NCI-H146 (cell line): ENCODE results near the gene RGMA.
"Not testable (repeated sequence)": the region's sequence is repeated elsewhere in the genome, so short reads cannot be mapped to it uniquely, and the experiment has no call there.

Experiments
- DNase-seq: peaks from one replicate; lab custom pipeline; 2025; lab: John Stamatoyannopoulos, UW

Gene RGMA

DNA sequence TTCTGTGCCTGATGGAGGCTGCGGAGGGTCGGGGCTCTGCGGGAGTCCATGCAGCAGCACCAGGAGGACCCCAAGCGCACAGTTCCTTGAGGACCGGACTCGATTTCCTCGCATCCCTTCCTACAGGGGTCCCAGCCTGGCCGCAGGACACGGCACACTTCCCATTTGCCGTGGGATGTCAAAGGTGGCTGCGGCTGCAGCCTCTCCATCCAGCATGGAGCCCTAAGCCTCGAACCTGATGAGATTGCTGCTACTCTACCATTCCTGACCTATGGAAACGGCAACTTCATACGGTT is 40.6 kb downstream of the RGMA start:
- DNase-seq: no peak

DNA sequence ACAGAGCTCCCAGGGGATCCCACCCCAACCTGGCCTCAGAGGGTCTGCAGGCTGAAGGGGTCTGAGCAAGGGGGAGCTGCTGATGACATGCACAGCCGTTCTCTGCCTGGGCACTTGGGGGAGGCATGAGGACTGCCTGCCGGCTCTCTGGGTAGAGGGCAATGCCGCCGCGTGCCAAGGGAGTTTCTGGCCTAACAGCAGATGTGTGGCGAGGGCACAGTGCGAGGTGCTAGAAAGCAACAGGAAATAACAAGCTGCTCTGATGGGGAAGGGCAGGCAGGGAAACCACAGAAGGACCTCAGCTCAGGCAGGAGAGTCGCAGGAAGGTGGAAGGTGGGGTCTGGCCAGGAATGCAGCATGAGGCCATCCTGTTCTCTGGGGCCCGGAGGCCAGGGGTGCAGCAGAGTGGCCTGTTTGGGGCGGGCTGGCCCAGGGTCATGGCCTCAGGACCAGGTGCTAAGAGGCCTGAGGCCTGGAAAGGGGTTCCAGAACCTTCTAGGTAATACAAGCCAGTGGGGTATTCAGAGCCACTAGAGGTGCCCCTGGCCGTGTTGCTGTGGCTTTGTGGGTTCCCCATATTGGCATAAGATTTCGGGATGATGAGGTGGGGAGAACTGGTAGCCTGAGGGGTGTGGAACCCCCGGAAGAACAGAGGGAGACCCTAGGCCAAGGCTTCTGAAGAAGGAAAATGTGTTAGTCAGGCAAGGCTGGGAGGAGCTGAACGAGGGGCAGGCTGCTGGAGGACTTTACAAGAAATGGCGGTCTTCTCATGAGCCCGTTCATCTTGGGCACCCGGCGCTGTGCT is 41.2 kb downstream of the RGMA start:
- no peak for DNase-seq

DNA sequence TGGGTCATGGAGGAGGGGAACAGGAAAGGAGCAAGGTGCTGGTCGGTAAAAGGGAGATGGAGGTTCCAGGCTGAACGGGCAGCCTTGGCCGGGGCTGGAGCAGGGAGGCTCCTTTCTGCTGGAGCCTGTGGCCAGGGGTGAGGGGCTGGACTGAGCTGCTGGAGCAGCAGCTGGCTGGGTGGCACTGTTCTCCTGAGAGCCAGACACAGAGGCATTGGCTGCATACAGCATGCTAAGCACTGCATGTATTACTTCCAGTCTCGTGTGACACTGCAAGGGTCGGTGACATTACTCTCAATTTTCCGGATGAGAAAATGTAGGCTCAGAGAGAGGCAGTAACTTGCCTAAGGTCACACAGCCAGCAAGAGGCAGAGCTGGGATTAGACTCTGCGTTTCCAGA is 42.3 kb downstream of the RGMA start:
- no peak for DNase-seq

DNA sequence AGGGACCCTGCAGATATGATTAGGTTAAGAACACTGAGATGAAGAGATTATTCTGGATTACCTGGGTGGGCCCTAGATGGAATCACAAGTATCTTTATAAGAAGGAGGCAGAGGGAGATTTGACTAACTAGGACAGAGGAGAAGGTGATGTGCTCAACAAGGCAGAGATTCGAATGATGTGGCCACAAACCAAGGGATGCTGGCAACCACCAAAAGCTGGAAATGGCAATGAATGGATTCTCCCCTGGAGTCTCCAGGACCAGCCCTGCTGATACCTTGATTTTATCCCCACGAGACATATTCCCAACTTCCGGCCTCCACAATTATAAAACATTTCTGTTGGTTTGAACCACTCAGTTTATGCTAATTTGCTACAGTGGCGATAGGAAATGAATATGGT is 42.9 kb downstream of the RGMA start:
- no peak for DNase-seq

DNA sequence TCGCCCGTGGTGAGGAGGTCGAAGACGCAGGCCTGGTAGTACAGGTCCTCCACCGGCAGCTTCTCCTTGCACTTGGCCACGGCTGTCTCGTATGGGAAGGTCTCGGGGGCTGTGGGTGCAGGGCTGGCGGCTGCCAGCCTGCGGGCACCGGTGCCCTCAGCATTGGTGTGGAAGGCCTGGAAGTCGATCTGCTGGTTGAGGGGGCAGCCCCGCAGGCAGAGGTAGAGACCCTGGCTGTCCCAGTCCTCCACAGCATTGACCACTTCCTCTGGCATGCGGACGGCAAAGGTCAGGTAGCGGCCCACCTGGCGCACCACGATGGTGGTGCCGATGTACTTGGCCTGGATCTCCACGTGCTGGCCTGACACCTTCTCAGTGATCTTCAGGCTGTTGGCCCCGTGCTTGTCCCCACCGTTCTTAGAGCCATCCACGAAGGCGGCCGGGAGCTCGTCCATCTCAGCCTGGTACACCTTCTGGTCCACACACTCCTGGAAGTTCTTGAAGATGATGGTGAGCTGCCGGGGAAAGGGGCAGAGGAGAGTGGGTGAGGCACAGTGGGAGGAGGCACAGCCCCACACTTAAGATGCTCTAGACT is 43.7 kb downstream of the RGMA start:
- DNase-seq: no peak

DNA sequence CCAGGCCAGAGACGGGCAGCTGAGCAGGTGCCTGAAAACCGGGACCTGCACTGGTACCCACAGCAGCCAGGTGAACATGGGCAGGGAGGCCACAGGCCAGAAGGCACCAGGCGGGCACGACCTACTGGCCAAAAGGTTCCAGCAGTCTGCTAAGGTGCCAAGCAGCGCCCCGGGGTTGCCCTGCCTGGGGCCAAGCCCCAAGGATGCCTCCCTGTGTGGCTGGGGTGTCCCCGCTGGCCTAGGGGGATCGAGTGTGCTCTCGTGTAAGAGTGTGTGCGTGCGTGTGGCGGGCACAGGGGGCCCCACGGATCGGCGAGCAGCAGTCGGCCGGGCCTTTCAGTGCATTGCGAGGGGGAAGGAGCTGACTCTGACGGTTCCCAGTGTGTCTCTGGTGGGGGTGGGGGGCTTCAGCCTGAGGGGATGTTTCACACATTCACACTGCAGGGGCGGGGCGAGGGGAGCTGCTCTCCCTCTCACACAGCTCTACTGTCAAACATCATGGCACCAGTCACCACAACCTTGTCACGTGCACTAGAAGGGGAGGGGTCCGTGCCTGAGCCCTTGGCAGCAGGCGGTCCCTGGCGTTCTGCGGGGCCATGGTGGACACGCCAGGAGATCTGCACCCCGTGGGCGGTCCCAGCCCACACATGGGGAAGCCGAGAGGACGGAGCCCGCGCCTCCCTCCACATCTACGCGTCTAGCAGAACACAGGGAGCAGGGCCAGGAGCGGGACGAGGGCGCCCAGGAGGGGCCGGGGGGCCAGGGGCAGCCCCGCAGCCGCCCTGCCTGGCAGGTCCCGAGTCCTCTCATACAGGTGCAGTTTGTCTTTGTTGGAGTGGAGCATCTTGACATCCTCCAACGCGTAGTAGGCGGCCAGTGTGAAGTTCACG is 44.5 kb downstream of the RGMA start:
- DNase-seq: no peak

DNA sequence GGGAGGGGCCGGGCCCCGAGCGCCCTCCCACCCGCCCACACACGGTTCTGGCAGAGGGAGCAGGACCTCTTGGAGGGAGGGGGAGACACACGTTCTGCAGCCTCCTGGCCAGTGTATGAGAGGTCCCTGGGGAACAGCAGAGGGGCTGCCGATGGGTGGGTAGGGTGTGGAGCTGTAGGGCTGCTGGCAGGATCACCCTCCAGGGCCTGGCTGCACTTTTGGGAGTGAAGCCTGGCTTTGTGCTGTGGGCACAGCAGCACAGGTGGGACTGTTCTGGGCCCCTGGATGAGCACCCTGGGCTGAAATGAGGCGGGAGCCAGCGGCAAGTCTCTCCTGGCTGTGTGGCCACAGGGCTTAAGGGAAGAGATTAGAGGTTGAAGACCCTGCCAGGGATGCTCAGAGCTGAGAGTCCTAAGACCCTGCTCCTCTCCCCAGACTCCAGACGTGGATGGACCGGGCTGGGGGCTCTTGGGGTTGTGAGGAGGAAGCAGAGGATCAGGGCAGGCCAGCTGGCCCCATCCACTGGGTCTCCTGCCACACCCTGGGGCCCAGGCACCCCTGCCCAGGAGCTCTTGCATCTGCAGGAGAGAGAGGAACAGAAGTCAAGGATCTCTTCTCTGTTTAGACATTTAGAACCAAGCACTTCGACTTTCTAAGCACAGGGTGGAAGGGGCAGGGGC is 45.2 kb downstream of the RGMA start:
- DNase-seq: no peak

DNA sequence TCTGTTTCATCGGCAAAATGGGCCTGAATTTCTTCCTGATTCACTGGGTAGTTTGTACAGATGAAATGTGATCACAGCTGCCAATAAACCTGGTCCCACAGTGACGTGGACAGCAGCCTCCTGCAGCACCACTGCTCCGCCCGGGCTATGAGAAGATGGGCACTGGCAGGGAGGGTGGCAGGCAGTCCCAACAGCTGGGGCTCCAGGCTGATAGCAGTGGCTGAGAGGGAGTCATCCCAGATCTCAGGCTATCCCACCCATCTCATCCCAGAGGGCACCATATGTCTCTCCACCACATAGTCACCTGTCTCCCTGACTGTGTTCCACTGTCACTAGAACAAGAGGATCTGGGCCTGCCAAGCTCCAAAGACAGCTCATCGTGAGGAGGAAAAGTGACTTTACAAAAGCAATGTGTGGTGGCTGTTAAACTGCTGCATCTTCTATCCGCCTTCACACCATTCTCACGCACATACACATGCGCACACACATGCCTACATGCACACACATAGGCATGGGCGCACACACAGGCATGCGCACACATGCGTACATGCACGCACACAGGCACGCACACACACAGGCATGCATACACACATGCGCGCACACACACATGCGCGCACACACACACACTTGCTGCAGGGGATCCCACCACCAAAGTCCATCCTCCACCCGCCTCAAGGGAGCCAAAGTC is 46.2 kb downstream of the RGMA start:
- DNase-seq: no peak

DNA sequence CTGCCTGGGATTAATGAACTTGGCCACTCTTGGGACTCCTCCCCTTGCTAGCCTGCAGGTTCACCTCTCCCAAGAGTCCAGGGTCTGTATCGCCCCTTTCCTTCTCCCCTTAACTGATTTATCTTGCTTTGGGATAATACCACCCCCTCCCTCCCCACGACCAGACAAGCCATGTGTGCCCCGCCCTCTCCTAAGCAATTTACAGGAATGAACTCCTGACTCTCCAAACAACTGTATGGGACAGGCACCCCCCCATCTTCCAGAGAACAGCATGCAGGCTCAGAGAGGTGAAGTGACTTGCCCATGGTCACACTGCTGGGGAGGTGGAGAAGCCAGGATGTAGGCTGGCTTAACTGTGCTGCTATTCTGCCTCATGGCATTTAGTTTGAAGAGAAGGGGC is 46.8 kb downstream of the RGMA start:
- no peak for DNase-seq

DNA sequence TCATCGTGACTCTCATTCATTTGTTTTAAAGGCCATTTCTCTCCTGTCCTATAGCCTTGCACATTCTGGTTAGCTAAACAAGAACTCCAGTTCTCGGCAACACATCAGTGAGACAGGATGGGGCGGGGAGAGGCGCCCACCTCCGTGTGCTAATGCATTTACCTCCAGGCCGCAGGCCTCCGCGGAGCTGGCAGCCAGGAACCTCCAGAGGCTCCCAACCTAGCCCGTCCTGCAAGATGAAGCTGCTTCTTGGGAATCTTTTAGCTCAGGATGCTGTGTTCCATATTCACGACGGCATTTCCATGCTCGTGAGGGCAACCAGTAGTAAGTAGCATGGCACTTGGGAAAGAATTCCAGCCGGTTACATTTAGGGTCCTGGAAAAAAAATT is 47.9 kb downstream of the RGMA start:
- DNase-seq: no peak

DNA sequence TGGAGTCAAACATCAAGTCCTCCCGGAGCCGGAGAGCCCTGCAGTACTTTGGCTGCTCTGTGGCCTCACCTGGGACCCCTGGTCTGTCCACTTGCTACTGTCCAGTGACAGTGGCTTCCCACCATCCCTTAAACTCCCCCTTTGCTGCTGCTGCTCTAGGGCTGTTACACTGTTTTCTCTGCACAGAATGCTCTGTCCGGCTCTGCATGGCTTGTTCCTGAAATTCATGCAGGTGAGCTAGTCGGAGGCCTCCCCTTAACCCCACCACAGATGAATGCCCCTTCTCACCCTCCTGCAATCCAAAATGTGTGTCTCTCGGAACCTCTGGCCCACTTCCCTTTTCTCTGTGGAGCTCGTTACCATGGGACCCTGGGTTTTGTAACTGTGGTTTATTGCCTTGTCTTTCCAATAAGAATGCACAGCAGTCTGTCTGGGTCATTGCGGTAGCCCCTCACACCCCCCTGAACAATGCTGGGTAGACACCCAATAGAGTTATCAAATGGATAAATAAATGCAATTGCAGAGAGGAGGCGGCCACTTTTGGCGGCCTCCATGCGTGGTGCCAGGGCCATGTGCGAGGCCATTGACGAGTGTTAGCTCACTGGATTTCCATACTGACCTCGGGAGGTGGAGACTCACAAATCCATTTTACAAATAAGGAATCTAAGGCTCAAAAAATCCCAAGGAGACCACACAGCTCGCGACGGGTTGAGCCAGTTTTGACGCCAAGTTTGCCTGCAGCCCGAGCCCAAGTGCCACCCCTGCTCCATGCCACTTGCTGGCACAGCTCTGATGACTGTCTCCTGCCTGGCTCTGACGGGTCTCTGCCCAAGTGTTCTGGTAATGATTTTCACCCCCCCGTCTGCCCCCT is 48.5 kb downstream of the RGMA start:
- no peak for DNase-seq

DNA sequence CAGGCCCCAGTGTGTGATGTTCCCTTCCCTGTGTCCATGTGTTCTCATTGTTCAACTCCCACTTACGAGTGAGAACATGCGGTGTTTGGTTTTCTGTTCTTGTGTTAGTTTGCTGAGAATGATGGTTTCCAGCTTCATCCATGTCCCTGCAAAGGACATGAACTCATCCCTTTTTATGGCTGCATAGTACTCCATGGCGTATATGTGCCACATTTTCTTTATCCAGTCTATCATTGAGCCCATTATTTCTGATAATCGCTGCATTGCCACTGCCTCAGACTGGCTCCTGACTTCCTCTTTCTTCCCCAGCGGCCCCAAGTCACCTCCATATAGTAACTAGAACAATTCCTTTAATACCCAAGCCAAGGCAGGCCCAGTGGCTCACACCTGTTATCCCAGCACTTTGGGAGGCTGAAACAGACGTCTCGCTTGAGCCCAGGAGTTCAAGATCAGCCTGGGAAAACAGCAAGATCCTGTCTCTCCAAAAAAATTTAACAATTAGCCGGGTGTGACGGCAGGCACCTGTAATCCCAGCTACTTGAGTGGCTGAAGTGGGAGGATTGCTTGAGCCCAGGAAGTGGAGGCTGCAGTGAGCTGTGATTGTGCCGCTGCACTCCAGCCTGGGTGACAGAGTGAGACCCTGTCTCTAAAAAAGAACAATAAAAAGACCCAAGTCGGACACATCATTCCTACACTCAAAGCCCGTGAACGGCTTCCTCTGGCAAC is 49.3 kb downstream of the RGMA start:
- DNase-seq: not testable (repeated sequence)

DNA sequence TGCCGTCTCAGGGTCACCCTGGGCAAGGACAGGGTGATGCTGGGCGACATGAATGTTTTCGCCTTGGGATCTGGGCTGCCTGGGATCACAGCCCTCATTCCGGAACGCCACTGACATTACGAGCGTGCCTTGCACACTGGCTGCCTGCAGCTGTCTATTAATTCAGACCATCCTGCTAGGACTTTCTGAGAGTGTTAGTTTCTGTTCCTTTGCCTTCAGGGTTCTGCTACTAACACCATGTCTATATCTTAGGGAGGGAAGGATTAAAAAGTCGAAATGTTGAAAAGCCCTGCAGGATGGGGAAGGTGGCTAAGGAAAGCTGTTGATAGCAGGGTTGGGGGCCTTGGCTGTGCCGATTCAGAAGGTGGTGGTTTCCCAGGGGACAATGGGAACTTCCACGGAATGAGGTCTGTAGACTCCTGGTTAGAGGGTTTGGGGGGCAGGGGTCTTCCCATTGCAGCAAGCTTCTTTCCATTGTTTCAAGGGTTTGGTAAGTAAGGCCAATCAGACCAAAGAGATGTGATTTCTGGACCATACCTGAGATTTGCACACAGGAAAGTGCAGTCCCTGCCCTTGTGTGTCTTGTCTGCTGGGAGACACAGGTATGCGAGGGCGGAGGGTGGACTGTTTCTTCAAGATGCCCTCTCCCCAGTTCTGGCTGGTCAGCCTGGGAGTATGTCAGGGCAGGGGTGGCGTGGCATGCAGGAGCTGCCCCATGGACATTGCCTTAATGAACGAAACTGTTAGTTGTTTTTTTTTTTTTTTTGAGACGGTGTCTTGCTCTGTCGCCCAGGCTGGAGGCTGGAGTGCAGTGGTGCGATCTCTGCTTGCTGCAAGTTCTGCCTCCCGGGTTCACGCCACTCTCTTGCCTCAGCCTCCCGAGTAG is 50.9 kb downstream of the RGMA start:
- no peak for DNase-seq

DNA sequence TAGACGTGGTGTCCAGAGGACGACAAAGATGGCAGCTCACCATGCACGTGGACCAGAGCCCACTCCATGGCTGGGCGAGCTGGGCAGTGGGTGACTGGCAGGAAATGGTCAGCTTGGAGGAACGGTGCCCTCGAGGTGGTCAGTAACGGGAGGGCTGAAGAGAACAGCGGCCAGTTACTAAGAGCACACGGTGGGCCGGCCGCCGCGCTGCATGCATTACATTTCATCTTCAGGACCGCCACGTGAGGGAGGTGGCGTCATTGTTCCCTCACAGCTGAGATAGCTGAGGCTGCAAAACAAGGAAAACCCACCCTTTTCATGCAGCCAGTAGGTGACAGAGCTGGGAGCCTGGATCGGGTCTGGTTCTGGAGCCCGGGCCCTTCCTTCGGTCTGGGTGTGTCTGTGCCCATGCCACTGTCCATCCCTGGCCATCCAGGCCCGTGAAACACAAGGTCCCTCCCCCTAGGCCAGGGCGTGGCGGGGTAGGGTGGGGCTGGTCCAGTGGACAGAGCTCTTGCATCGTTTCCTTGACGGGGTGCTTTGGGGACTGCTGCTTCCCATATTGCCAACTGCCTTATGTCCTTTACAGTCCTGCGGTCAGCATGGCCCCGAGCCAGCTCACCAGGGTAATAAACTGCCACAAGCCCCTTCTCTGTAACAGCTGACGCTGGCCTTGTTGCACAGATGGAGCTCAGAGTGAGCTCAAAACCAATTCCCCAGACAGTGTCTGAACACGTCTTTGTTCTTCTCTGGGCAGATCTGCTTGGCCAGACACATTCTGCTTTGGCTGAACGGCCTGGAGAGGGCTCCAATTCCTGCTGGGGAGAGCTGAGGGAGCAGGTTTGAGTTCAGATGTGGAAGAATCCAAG is 51.8 kb downstream of the RGMA start:
- DNase-seq: peak; percentile 74

DNA sequence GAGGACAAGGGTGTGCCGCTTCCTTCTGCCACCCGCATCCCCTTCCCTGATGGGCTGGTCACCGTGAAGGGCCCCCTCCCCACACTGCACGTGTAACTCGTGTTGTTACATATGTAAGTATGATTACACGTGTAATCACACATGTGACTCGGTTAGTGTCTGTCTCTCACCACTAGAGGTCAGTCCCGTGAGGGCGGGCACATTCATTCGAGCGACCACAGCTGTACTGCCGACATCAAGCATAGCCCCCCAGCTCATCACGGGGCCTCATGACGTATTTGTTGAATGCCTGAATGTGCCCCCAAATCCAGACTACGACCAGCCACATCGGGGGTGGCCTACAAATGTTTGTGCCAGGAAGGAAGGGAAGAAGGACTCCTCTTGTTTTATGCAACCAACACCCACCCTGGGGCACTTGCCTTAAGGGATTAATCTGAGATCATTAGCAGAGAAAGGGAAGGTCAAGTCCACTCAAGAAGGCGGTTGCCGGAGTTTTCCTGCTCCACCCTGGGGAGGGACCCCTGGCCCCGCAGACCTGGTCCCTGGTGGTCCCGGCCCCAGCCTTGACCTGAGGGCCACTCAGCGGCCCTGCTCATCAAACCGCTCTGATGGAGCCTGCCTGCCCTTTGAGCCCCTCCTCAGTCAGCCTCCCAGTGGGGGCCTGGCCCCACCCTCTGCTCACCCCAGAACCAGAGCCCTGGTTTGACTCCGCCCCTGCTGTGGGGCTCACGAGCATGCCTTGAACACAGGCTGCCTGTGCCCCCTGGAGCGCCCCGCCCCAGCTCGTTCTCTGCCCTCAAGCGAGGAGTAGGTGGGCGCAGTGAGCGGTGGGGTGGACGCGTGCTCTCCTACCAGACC is 52.8 kb downstream of the RGMA start:
- DNase-seq: peak; percentile 76

DNA sequence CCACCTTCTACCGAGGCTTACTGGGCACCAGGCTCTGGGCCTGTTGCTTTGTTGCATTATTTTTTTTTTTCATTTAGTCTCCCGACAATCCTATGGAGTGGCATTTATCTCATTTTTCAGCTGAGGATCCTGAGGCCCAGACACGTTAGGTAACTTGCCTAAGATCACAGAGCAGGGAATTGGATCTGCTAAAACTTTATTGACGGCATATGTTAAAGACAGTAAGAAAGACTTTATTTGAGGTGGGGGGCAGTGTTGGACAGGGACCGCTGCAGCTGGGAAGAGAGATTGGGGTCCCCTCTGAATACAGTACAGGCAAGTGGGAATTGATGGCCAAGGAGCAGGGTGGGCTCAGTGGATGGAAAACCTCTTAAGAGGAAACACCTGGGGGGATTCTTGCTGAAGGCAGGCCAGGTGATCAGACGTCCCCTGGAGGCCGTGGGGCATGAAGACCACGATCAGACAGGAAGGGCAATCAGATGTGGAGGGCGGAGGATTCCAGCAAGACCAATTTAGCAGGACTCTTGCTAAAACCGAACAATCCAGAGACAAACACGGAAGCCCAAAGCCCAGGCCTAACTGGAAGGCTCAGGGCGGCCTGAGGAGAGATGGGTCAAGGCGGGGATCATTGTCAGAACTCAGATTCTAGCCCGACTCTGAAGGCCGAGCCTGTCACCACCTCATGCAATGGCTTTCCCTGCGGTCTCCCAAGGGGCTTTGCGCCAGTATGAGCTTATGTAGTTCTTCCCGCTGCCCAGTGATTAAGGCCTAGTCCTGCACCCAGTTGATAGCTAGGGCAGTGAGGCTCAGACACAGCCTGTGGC is 53.7 kb downstream of the RGMA start:
- DNase-seq: no peak
